Measurements from ENCODE around the gene OVCA2. TPM values are rescaled to one million over a fixed set of nuclear protein-coding genes. Genes with fewer than 3 reads are reported as not detected.

The OVCA2 gene
- total RNA-seq, 3 donors from 2014 or later = 24.3 to 35.4 (median 32.5) TPM

- peak in 2 of 3 donors; percentile 39 to 54 for TF ChIP-seq POLR2AphosphoS5 (IDR thresholded peaks at IDR 0.05)
- TF ChIP-seq POLR2A (IDR thresholded peaks at IDR 0.05) = no peak
- H3K27me3 ChIP-seq = no peaks in the 10 kb centered on the region
- H3K36me3 ChIP-seq = no peaks in the 10 kb centered on the region
- no peak for DNase-seq (ENCODE audit: low spot score in 2 of 2)
- intact Hi-C loops (cut with DNase I; ENCODE audit: low total_unique reads) = no loop called here
- H3K4me3 ChIP-seq = no peak overlapping the region
- peak overlapping the region; percentile 78 to 89 for H3K27ac ChIP-seq
- no peaks in the 10 kb centered on the region for H3K9me3 ChIP-seq
- H3K4me1 ChIP-seq = peaks cover 11 to 12% of the 10 kb centered on the region in 2 donors
Observed at GRCh38 chr17:2067608-2068024, 25.8 kb downstream of the OVCA2 start.

- no peaks in the 10 kb centered on the region for H3K27me3 ChIP-seq
- H3K36me3 ChIP-seq = no peaks in the 10 kb centered on the region
- DNase-seq (ENCODE audit: low spot score in 2 of 2) = no peak
- H3K27ac ChIP-seq = peak overlapping the region; percentile 78 to 89
- H3K4me3 ChIP-seq = no peak overlapping the region
- peaks cover 11 to 12% of the 10 kb centered on the region in 2 donors for H3K4me1 ChIP-seq
- no peaks in the 10 kb centered on the region for H3K9me3 ChIP-seq
- intact Hi-C loops (cut with DNase I; ENCODE audit: low total_unique reads) = no loop called here
- TF ChIP-seq POLR2AphosphoS5 (IDR thresholded peaks at IDR 0.05) (no peak), POLR2A (IDR thresholded peaks at IDR 0.05) (no peak), CTCF (IDR thresholded peaks at IDR 0.05) (no peak)
Observed at GRCh38 chr17:2068031-2068518, 26.3 kb downstream of the OVCA2 start.

- Histone ChIP-seq H3K27me3 (no peaks in the 10 kb centered on the region), H3K4me1 (peaks cover 11 to 12% of the 10 kb centered on the region in 2 donors), H3K9me3 (no peaks in the 10 kb centered on the region), H3K4me3 (no peak overlapping the region), H3K27ac (peak overlapping the region; percentile 78 to 89), H3K36me3 (no peaks in the 10 kb centered on the region)
- intact Hi-C loops (cut with DNase I; ENCODE audit: low total_unique reads) = no loop called here
- DNase-seq (ENCODE audit: low spot score in 2 of 2) = no peak
- TF ChIP-seq CTCF (IDR thresholded peaks at IDR 0.05) = no peak
- no peak for TF ChIP-seq POLR2AphosphoS5 (IDR thresholded peaks at IDR 0.05)
- TF ChIP-seq POLR2A (IDR thresholded peaks at IDR 0.05) = no peak
Observed at GRCh38 chr17:2068519-2069051, 26.8 kb downstream of the OVCA2 start.

- no peak overlapping the region for H3K4me3 ChIP-seq
- TF ChIP-seq POLR2A (IDR thresholded peaks at IDR 0.05) = no peak
- no peak for TF ChIP-seq POLR2AphosphoS5 (IDR thresholded peaks at IDR 0.05)
- TF ChIP-seq CTCF (IDR thresholded peaks at IDR 0.05) = no peak
- H3K27me3 ChIP-seq = no peaks in the 10 kb centered on the region
- peak overlapping the region; percentile 61 to 83 for H3K27ac ChIP-seq
- intact Hi-C loops (cut with DNase I; ENCODE audit: low total_unique reads) = no loop called here
- no peak for DNase-seq (ENCODE audit: low spot score in 2 of 2)
- no peaks in the 10 kb centered on the region for H3K36me3 ChIP-seq
- H3K4me1 ChIP-seq = peaks cover 11 to 12% of the 10 kb centered on the region in 2 donors
- no peaks in the 10 kb centered on the region for H3K9me3 ChIP-seq
Observed at GRCh38 chr17:2070241-2071023, 28.6 kb downstream of the OVCA2 start.

GRCh38 chr17:2071024-2071385, 29.2 kb downstream of the OVCA2 start:
- Histone ChIP-seq H3K36me3 (no peaks in the 10 kb centered on the region), H3K27ac (peak overlapping the region; percentile 61 to 83), H3K9me3 (no peaks in the 10 kb centered on the region), H3K4me3 (no peak overlapping the region), H3K4me1 (peaks cover 11 to 12% of the 10 kb centered on the region in 2 donors), H3K27me3 (no peaks in the 10 kb centered on the region)
- intact Hi-C loops (cut with DNase I; ENCODE audit: low total_unique reads) = no loop called here
- TF ChIP-seq POLR2A (IDR thresholded peaks at IDR 0.05) (no peak), POLR2AphosphoS5 (IDR thresholded peaks at IDR 0.05) (no peak), CTCF (IDR thresholded peaks at IDR 0.05) (no peak)
- no peak for DNase-seq (ENCODE audit: low spot score in 2 of 2)
